Fibroblast of lung (primary cell): ENCODE measurements around the gene GCAT. TPM values are rescaled to one million over a fixed set of nuclear protein-coding genes. Genes with fewer than 3 reads are reported as not detected.

Experiments
- DNase-seq, 2 donors: peaks; one replicate each; pipeline versions ENCODE4 v3.0.0 to v3.0.0-alpha.2; 2010; ENCODE audit warnings: low read depth in 2 of 2
- H2AFZ ChIP-seq: 2 replicates; pipeline ENCODE4 v1.5.1; 2012; ENCODE audit warnings: low read length, control low read depth, inconsistent platforms
- H3K27ac ChIP-seq: 2 replicates; pipeline ENCODE4 v1.5.1; 2011; ENCODE audit warnings: low read length, control low read depth; ENCODE audit not compliant: insufficient read depth
- H3K27me3 ChIP-seq: 2 replicates; pipeline ENCODE4 v1.5.1; 2011; ENCODE audit warnings: mild to moderate bottlenecking, low read length; ENCODE audit not compliant: control insufficient read depth, insufficient read depth
- H3K36me3 ChIP-seq: 2 replicates; pipeline ENCODE4 v1.5.1; 2011; ENCODE audit warnings: low read length; ENCODE audit not compliant: control insufficient read depth, insufficient read depth
- H3K4me1 ChIP-seq: 2 replicates; pipeline ENCODE4 v1.5.1; 2011; ENCODE audit warnings: low read length; ENCODE audit not compliant: control insufficient read depth, insufficient read depth; ENCODE audit errors: extremely low read depth
- H3K4me2 ChIP-seq: 2 replicates; pipeline ENCODE4 v1.5.1; 2011; ENCODE audit warnings: low read length, control low read depth; ENCODE audit not compliant: insufficient read depth; ENCODE audit errors: extremely low read depth
- H3K4me3 ChIP-seq, 4 experiments: fragments of 200-600 bp in 1 of 4; sonication (generic) in 1 of 4; replicated peaks in 1 of 4; 2 replicates each; pipeline ENCODE4 v1.5.1; 2011 to 2016; ENCODE audit warnings: low read length in 4 of 4, low read depth in 3 of 4, mild to moderate bottlenecking in 3 of 4, control low read depth in 2 of 4, inconsistent platforms in 1 of 4, mixed read lengths in 1 of 4; ENCODE audit not compliant: insufficient read depth in 1 of 4; ENCODE audit errors: control extremely low read depth in 1 of 4
- H3K79me2 ChIP-seq: 2 replicates; pipeline ENCODE4 v1.5.1; 2012; ENCODE audit warnings: mild to moderate bottlenecking, low read length, inconsistent platforms; ENCODE audit not compliant: control insufficient read depth, insufficient read depth
- H3K9ac ChIP-seq: 2 replicates; pipeline ENCODE4 v1.5.1; 2011; ENCODE audit warnings: mild to moderate bottlenecking, low read length, control low read depth; ENCODE audit not compliant: insufficient read depth
- H3K9me3 ChIP-seq: 2 replicates; pipeline ENCODE4 v1.5.1; 2012; ENCODE audit warnings: low read depth, low read length; ENCODE audit not compliant: control insufficient read depth, insufficient read depth
- H4K20me1 ChIP-seq: 2 replicates; pipeline ENCODE4 v1.5.1; 2011; ENCODE audit warnings: low read length; ENCODE audit not compliant: control insufficient read depth, insufficient read depth; ENCODE audit errors: extremely low read depth
- EZH2 ChIP-seq: IDR thresholded peaks from 2 replicates; pipeline ENCODE4 v1.5.1; 2012; ENCODE audit warnings: low read length, control low read depth, mild to moderate bottlenecking; ENCODE audit errors: missing control alignments
- polyA plus RNA-seq, 2 donors: library from polyadenylated mRNA; depleted of rRNA in 1 of 2; stranded (reverse) in 1 of 2; unstranded in 1 of 2; fragments of >200 nt; gene quantifications; 2 replicates each; pipeline ENCODE4 v1.2.1, GENCODE V29; 2011 to 2012; ENCODE audit warnings: missing spikeins in 1 of 2
- total RNA-seq: library from RNA; depleted of rRNA; stranded (reverse); fragments of >200 nt; gene quantifications from 2 replicates; pipeline ENCODE4 v1.2.1, GENCODE V29; 2014
- TF ChIP-seq, protein P1 (sequence below), 2 donors: IDR thresholded peaks in 1 of 2; conservative IDR thresholded peaks in 1 of 2; 1 replicate in 1 of 2; 2 replicates in 1 of 2; pipeline ENCODE4 v1.5.1; 2011 to 2012; ENCODE audit warnings: low read length in 2 of 2, control low read depth in 1 of 2, inconsistent platforms in 1 of 2, low read depth in 1 of 2, mild to moderate bottlenecking in 1 of 2

The GCAT gene
- total and polyA plus RNA-seq, 2 donors (not counting 1 experiment from before 2014, with no cell fraction given), result 6.6 to 11.9 TPM

DNA sequence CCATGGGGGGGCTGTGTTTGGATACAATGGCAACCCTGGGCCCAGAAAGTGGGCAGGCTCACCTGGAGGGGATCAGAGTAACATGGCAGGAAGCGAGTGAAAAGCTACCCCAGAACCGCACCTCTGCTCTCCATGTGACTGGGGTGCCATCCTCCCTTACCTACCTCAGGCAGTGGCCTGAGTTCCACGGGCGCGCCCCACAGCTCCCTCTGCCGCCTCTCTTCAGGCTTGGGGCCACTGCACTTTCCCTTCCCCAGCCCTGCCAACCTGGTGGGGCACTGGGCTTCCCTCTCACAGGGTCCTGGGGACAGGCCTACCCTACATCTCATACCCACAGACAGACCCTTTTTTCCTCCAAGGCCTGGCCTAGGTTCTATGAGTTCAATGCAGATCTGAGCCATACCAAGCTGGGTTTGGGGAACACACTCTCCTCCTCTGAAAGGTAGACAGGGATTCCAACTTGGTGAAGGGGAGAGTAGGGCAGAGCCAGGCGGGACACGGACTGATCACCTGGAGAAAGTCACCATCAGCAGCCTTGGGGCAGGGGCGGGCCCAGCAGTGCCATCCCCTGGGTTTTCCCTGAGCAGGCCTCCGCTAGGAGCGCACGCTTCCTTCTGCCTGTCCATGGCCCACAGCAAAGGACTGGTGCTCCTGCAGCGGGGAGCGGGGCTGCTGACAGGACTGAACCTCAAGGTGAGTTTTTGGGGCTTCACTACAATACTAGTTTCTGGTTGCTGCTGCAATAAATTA lies 22.5 kb downstream of the GCAT start:
- H3K27ac ChIP-seq, result no peak overlapping the region
- H3K9me3 ChIP-seq, result no peaks in the 10 kb centered on the region
- H2AFZ ChIP-seq, result no peak overlapping the region
- H3K79me2 ChIP-seq, result no peaks in the 10 kb centered on the region
- no peak for DNase-seq
- TF ChIP-seq, protein P1, sequence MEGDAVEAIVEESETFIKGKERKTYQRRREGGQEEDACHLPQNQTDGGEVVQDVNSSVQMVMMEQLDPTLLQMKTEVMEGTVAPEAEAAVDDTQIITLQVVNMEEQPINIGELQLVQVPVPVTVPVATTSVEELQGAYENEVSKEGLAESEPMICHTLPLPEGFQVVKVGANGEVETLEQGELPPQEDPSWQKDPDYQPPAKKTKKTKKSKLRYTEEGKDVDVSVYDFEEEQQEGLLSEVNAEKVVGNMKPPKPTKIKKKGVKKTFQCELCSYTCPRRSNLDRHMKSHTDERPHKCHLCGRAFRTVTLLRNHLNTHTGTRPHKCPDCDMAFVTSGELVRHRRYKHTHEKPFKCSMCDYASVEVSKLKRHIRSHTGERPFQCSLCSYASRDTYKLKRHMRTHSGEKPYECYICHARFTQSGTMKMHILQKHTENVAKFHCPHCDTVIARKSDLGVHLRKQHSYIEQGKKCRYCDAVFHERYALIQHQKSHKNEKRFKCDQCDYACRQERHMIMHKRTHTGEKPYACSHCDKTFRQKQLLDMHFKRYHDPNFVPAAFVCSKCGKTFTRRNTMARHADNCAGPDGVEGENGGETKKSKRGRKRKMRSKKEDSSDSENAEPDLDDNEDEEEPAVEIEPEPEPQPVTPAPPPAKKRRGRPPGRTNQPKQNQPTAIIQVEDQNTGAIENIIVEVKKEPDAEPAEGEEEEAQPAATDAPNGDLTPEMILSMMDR (conservative IDR thresholded peaks at IDR 0.05 in 1 of 2, IDR thresholded peaks at IDR 0.05 in 1 of 2; ENCODE audit: low read depth in 1 of 2, low read length in 2 of 2), result no peak
- no peak for TF ChIP-seq EZH2
- H3K27me3 ChIP-seq, result no peaks in the 10 kb centered on the region
- no peak overlapping the region for H3K9ac ChIP-seq
- no peaks in the 10 kb centered on the region for H3K4me1 ChIP-seq
- H3K4me3 ChIP-seq, result no peak overlapping the region
- peaks cover 24% of the 10 kb centered on the region for H3K36me3 ChIP-seq
- H4K20me1 ChIP-seq, result no peaks in the 10 kb centered on the region
- H3K4me2 ChIP-seq, result no peak overlapping the region

DNA sequence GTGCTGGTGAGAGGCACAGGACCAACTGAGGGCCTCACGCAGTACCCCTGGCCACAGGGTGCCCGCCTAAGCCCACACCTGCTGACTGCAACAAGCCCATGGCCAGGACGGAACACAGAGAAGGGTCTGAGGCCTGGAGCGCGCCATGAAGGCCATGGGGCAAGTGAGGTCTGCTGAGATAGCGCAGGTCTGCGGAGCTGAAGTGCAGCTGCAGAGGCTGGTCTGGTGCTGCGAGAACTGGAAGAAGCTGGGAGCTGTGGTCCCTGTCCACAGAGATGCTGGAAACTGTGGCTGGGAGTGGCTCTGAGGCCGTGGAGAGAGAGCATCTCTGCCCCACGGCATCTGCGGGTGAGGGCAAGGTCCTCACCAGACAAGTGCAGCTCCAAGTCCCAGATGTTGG lies 23.7 kb downstream of the GCAT start:
- peaks cover 24% of the 10 kb centered on the region for H3K36me3 ChIP-seq
- no peak for DNase-seq
- H3K79me2 ChIP-seq, result no peaks in the 10 kb centered on the region
- no peak overlapping the region for H3K9ac ChIP-seq
- no peaks in the 10 kb centered on the region for H3K4me1 ChIP-seq
- no peak overlapping the region for H3K4me3 ChIP-seq
- H2AFZ ChIP-seq, result no peak overlapping the region
- H3K27ac ChIP-seq, result no peak overlapping the region
- H3K27me3 ChIP-seq, result no peaks in the 10 kb centered on the region
- H3K4me2 ChIP-seq, result no peak overlapping the region
- no peaks in the 10 kb centered on the region for H3K9me3 ChIP-seq
- no peaks in the 10 kb centered on the region for H4K20me1 ChIP-seq
- TF ChIP-seq, protein P1 (conservative IDR thresholded peaks at IDR 0.05 in 1 of 2, IDR thresholded peaks at IDR 0.05 in 1 of 2; ENCODE audit: low read depth in 1 of 2, low read length in 2 of 2), result no peak
- TF ChIP-seq EZH2, result no peak

DNA sequence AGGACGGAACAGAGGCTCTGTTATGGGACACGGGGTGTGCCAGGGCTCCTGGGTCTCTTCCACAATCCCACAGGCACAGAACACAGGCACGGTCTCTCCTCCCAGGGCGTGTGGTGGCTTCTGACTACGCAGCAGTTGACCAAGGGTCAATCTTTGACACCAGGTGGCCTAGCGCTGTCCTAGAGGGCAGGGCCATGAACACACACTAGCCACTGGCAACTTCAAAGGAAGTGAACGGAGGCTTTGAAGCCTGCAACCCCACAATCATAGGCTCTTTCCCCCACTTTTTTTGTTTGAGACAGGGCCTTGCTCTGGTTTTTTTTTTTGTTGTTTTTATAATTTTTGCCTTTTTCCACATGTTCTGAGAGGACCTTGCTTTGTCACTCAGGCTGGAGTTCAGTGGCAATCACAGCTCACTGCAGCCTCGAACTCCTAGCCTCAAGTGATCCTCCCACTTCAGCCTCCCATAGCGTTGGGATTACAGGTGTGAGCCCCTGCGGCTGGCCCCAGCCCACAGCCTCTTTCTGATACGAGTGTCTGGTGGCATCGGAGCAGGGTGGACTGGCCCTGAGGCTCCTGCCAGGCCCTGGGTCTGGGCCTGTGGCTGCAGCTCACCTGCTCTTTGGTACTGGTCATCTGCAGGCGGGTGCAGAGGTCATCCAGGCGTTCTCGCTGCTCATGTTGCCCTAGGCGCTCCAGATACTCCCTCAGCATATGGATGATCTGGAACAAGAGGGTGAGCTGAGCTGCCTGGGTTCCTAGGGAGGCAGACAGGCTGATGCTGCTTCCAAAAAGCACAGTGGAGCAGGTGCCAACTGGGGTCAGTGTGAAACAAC lies 24.5 kb downstream of the GCAT start:
- Histone ChIP-seq H3K36me3 (peaks cover 24% of the 10 kb centered on the region), H2AFZ (no peak overlapping the region), H3K4me3 (no peak overlapping the region), H3K9me3 (no peaks in the 10 kb centered on the region), H3K4me1 (no peaks in the 10 kb centered on the region), H3K27ac (no peak overlapping the region), H3K9ac (no peak overlapping the region), H3K4me2 (no peak overlapping the region), H3K27me3 (no peaks in the 10 kb centered on the region), H3K79me2 (no peaks in the 10 kb centered on the region), H4K20me1 (no peaks in the 10 kb centered on the region)
- no peak for DNase-seq
- TF ChIP-seq, protein P1 (conservative IDR thresholded peaks at IDR 0.05 in 1 of 2, IDR thresholded peaks at IDR 0.05 in 1 of 2; ENCODE audit: low read depth in 1 of 2, low read length in 2 of 2), result no peak
- TF ChIP-seq EZH2, result no peak
